Activated naive CD4-positive, alpha-beta T cell treated with anti-CD3 and anti-CD28 coated beads, Interleukin-2, amount 10 ng/mL, durations not matched to agents 5 hours and 36 hours (primary cell): ENCODE results near the gene TBCCD1. TPM values are rescaled to one million over a fixed set of nuclear protein-coding genes. Genes with fewer than 3 reads are reported as not detected.

Source experiments
- total RNA-seq, 2 experiments: library from RNA; stranded (reverse); gene quantifications; one replicate each; pipeline ENCODE4 v1.2.3, GENCODE V29; 2021

The TBCCD1 gene
- total RNA-seq: 10 to 100 TPM; 13.1 to 14.4 TPM

GRCh38 chr3:186567072-186567921 is at the start of gene TBCCD1:
TBCCD1 (minus strand) TSS chr3:186567339; CDS start chr3:186564329, 3,010 bp downstream.

GRCh38 chr3:186612721-186613636 is 45.8 kb upstream of the TBCCD1 start, which contains the start of gene AHSG:
AHSG (plus strand) TSS chr3:186613060; CDS start chr3:186613142, 82 bp downstream.

GRCh38 chr3:186570096-186570940 is 3.2 kb upstream of the TBCCD1 start, which contains the start of gene DNAJB11:
DNAJB11 (plus strand) TSS chr3:186570720; CDS start chr3:186570898, 178 bp downstream.

DNA sequence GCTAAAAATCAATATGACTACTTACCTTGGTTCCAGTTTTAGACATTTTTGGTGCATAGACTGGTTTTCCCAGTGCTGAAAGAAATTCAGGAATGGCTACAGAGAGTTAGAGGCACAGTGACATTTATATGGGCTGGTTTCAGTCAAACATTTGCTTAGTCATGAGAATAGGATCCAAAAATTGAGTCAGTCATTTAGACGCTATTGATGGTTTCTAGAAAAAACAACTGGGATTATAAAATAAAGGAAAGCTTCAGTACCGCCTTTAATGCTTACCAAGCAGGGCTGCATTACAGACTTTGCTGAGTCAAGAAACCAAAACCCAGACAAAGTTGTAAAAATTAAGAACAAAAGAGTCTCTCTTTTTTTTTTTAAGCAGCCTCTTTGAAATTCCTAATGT is 22.9 kb downstream of the TBCCD1 start, which contains the start of gene CRYGS:
Gene CRYGS, minus strand, starts transcription at position 100 of the 400 bp plus-strand sequence. Its CDS starts 54 bp downstream, at position 46.

Other genes with a start within 250 kb of the TBCCD1 start
- gene DGKG, start 205.1 kb downstream of the TBCCD1 start, total RNA-seq: under 1 TPM; 0.10 to 0.29 TPM
- 1 to 10 TPM; 4.3 to 5.6 TPM for gene CRYGS, start 23.0 kb downstream of the TBCCD1 start, total RNA-seq
- 10 to 100 TPM; 42.0 to 45.6 TPM for gene DNAJB11, start 3.4 kb upstream of the TBCCD1 start, total RNA-seq
- gene AHSG, start 45.7 kb upstream of the TBCCD1 start, total RNA-seq: not detected
- not detected for gene FETUB, start 73.1 kb upstream of the TBCCD1 start, total RNA-seq
- not detected for gene HRG, start 98.7 kb upstream of the TBCCD1 start, total RNA-seq
- not detected for gene KNG1, start 150.0 kb upstream of the TBCCD1 start, total RNA-seq
- gene EIF4A2, start 216.2 kb upstream of the TBCCD1 start, total RNA-seq: 100 to 1,000 TPM; 392 to 397 TPM
- 10 to 100 TPM; 54.7 to 58.5 TPM for gene RFC4, start 239.1 kb upstream of the TBCCD1 start, total RNA-seq